ENCODE data around the gene ARHGAP19.

Gene ARHGAP19

DNA sequence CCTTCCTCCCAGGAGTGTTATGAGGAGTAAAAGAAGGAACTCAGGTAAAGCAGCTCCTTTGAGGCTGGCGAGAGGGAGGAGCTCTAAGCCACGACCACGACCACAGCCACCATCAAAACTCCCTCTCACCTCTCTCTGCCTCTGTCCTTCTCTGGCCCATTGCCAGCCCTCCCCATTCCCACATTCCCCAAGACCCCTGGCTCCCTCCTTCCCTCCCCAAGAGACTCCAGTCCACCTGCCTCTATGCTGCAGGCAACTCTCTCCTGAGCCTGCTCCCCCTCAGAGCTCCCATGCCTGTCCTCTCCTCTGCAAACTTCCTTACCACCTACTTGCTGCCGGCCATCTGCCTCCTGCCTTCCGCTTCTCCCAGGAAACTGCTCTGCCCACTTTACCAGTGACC lies 116.2 kb downstream of the ARHGAP19 start:
- Histone ChIP-seq H3K9me3 (ENCODE audit: insufficient read depth, low read length) (no peaks in the 10 kb centered on the region), H3F3A (ENCODE audit: insufficient read depth) (no peaks in the 10 kb centered on the region), H3K9me2 (replicated peaks; ENCODE audit: insufficient read depth, low read length) (no peaks in the 10 kb centered on the region), H3K4me2 (ENCODE audit: low read depth, low read length, poor library complexity, severe bottlenecking) (no peak overlapping the region), H3K79me2 (ENCODE audit: insufficient read depth, low read length) (no peaks in the 10 kb centered on the region), H3K4me3 (ENCODE audit: insufficient read depth, low read length, poor library complexity, severe bottlenecking) (no peak overlapping the region), H3K9ac (ENCODE audit: low read length) (no peak overlapping the region), H3K27me3 (ENCODE audit: low read length) (no peaks in the 10 kb centered on the region), H4K20me1 (ENCODE audit: low read depth, low read length) (no peaks in the 10 kb centered on the region), H3K36me3 (ENCODE audit: low read length) (no peaks in the 10 kb centered on the region), H3K27ac (ENCODE audit: low read depth, low read length) (no peak overlapping the region), H2AFZ (ENCODE audit: low read depth, low read length, severe bottlenecking) (no peak overlapping the region)
- TF ChIP-seq EZH2phosphoT487 (conservative IDR thresholded peaks at IDR 0.05; ENCODE audit: low read length) (no peak), CTCF (IDR thresholded peaks at IDR 0.05; ENCODE audit: insufficient read depth, low read length, poor library complexity, severe bottlenecking) (no peak)

DNA sequence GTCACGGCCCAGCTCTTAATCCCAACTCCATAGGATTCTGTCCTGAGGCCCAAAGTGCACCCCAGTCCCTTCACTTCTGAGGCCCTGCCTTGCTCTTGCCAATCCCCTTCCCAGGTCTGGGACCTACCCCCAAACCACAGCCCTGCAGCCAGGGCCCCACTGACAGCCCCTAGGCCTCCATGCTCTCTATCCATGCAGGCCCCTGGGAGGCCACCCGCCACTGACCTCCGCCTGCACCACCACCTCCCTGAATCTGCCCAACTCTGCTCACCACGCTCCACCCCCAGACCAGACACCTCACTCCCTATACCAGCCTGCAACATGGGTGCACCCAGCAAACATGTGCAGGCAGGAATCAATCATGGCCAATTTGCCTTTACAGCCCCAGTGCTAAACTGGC lies 116.9 kb downstream of the ARHGAP19 start:
- no peak overlapping the region for H3K4me3 ChIP-seq (ENCODE audit: insufficient read depth, low read length, poor library complexity, severe bottlenecking)
- H3K79me2 ChIP-seq (ENCODE audit: insufficient read depth, low read length), result no peaks in the 10 kb centered on the region
- H3K4me2 ChIP-seq (ENCODE audit: low read depth, low read length, poor library complexity, severe bottlenecking), result no peak overlapping the region
- H3K9ac ChIP-seq (ENCODE audit: low read length), result no peak overlapping the region
- H3F3A ChIP-seq (ENCODE audit: insufficient read depth), result no peaks in the 10 kb centered on the region
- TF ChIP-seq CTCF (IDR thresholded peaks at IDR 0.05; ENCODE audit: insufficient read depth, low read length, poor library complexity, severe bottlenecking) (no peak), EZH2phosphoT487 (conservative IDR thresholded peaks at IDR 0.05; ENCODE audit: low read length) (no peak)
- no peaks in the 10 kb centered on the region for H4K20me1 ChIP-seq (ENCODE audit: low read depth, low read length)
- H3K9me3 ChIP-seq (ENCODE audit: insufficient read depth, low read length), result no peaks in the 10 kb centered on the region
- no peak overlapping the region for H3K27ac ChIP-seq (ENCODE audit: low read depth, low read length)
- H3K36me3 ChIP-seq (ENCODE audit: low read length), result no peaks in the 10 kb centered on the region
- no peaks in the 10 kb centered on the region for H3K9me2 ChIP-seq (replicated peaks; ENCODE audit: insufficient read depth, low read length)
- H3K27me3 ChIP-seq (ENCODE audit: low read length), result no peaks in the 10 kb centered on the region
- H2AFZ ChIP-seq (ENCODE audit: low read depth, low read length, severe bottlenecking), result no peak overlapping the region

GRCh38 chr10:97174941-97175340 lies 117.5 kb downstream of the ARHGAP19 start:
- Histone ChIP-seq H3K9ac (ENCODE audit: low read length) (no peak overlapping the region), H3K27ac (ENCODE audit: low read depth, low read length) (no peak overlapping the region), H3K79me2 (ENCODE audit: insufficient read depth, low read length) (no peaks in the 10 kb centered on the region), H3K27me3 (ENCODE audit: low read length) (no peaks in the 10 kb centered on the region), H3K4me2 (ENCODE audit: low read depth, low read length, poor library complexity, severe bottlenecking) (no peak overlapping the region), H2AFZ (ENCODE audit: low read depth, low read length, severe bottlenecking) (no peak overlapping the region), H3K9me2 (replicated peaks; ENCODE audit: insufficient read depth, low read length) (no peaks in the 10 kb centered on the region), H3F3A (ENCODE audit: insufficient read depth) (no peaks in the 10 kb centered on the region), H3K4me3 (ENCODE audit: insufficient read depth, low read length, poor library complexity, severe bottlenecking) (no peak overlapping the region), H3K36me3 (ENCODE audit: low read length) (no peaks in the 10 kb centered on the region), H4K20me1 (ENCODE audit: low read depth, low read length) (no peaks in the 10 kb centered on the region), H3K9me3 (ENCODE audit: insufficient read depth, low read length) (no peaks in the 10 kb centered on the region)
- TF ChIP-seq CTCF (IDR thresholded peaks at IDR 0.05; ENCODE audit: insufficient read depth, low read length, poor library complexity, severe bottlenecking), result no peak
- TF ChIP-seq EZH2phosphoT487 (conservative IDR thresholded peaks at IDR 0.05; ENCODE audit: low read length), result no peak
